Right ventricle myocardium superior (tissue), 1 donor: ENCODE measurements around the gene AKNAD1. TPM values are rescaled to one million over a fixed set of nuclear protein-coding genes. Genes with fewer than 3 reads are reported as not detected.

Experiments used
- ATAC-seq: fragments of 200-7000 bp; cut with Tn5 transposase; one replicate; pipeline ENCODE4 v1.9.1; 2020; ENCODE audit warnings: mild to moderate bottlenecking; ENCODE audit not compliant: poor library complexity
- DNase-seq: peaks from one replicate; pipeline ENCODE4 v3.0.0-alpha.2; 2020
- intact Hi-C: fragments of 100-400 bp; cut with DNase I; formaldehyde crosslinking; loops from one replicate; pipeline ENCODE4 v1.11.2; 2022
- total RNA-seq: library from RNA; stranded (reverse); fragmentation: NEBNext Ultra II Directional; extraction: Animal tissue kit (Norgen Biotek cat#: 25700); gene quantifications from one replicate; pipeline ENCODE4 v1.2.1, GENCODE V29; 2021
- donor health status: DM: no; HTN: yes; CAD: no; lungs with severe emphysema.

AKNAD1 gene
- total RNA-seq, 1 donor from 2014 or later, result not detected

- DNase-seq, result no peak
- ATAC-seq, result no peak
- intact Hi-C loops, result no loop called here
Measured at GRCh38 chr1:108843390-108844137, 13.3 kb downstream of the AKNAD1 start.

DNA sequence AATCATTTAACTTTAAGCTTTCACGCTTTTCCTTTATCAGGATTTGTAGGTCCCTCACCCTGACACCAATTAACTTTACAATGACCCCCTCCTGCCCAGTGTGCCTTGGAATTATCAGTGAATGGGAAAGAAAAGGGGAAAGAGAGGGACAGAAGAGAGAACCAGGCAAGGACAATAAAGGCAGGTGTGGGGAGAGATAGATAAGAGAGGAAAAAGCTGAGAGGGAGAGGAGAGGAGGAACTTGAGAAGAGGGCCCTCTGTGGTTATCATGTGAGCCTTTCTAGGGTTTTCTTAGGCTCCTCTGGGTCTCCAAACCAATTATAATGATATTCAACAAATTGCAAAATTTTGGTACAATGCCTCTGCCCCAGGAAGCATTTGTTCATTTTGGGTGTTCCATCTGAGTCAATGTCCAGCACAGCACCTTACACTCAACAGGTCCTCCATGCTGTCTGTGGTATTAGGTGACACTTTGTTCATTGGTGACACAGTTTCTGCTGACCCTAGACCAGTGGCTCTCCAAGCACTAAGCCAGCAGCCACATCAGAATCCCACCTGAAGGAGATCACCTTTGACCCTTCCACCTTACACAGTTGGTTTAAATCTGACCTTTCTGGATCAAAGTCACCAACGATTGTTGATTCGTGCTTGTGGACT is 14.2 kb downstream of the AKNAD1 start:
- DNase-seq (no peak), ATAC-seq (no peak)
- intact Hi-C loops, result no loop called here

- DNase-seq (no peak), ATAC-seq (peak; percentile 74)
- intact Hi-C loops, result no loop called here
Measured at GRCh38 chr1:108841703-108842102, 15.2 kb downstream of the AKNAD1 start.

GRCh38 chr1:108832929-108833328 is 24.0 kb downstream of the AKNAD1 start:
- ATAC-seq (no peak), DNase-seq (no peak)
- intact Hi-C loops, result no loop called here

- intact Hi-C loops, result no loop called here
- ATAC-seq, result peak; percentile 18
- no peak for DNase-seq
Measured at GRCh38 chr1:108831225-108831624, 25.7 kb downstream of the AKNAD1 start.

- peak; percentile 86 for ATAC-seq
- intact Hi-C loops, result no loop called here
- peak; percentile 89 for DNase-seq
Measured at GRCh38 chr1:108830119-108831008, 26.5 kb downstream of the AKNAD1 start.

GRCh38 chr1:108829498-108829916 is 27.4 kb downstream of the AKNAD1 start:
- DNase-seq, result no peak
- ATAC-seq, result no peak
- intact Hi-C loops, result loop anchor here (2.0 kb wide), 1 partner anchor 67 kb away; no protein-coding TSS in a partner anchor

GRCh38 chr1:108828074-108828961 is 28.6 kb downstream of the AKNAD1 start:
- DNase-seq (peak; percentile 85), ATAC-seq (peak; percentile 71)
- intact Hi-C loops, result loop anchor here (2.0 kb wide), 1 partner anchor 68 kb away; no protein-coding TSS in a partner anchor

DNA sequence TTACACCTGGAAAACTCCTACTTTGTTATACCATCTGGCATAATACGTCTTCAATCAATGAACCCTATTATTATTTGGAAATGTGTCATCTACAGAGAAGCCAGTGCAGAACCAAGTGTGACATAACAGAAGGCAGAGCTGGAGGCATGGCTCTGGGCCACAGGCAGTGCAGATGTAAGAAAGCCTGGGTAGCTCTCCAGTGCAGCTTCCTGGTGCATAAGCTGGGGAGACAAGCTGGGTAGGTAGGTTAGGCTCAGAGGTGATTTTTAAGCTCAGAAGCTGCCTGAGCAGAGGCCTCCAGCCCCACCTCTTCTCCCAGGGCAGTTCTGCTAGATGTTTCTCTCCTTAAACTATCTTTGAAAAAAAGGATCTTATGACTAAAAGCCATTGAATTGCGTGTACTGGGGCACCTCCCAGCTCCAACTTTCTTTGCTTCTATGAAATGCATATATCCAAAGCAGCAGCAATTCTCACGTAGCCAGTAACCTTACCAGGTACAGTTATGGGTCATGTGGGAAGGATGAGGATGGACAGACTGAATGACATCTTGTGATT is 30.7 kb downstream of the AKNAD1 start:
- DNase-seq, result no peak
- intact Hi-C loops, result no loop called here
- ATAC-seq, result no peak

- intact Hi-C loops, result no loop called here
- no peak for ATAC-seq
- no peak for DNase-seq
Measured at GRCh38 chr1:108824051-108824450, 32.8 kb downstream of the AKNAD1 start.

GRCh38 chr1:108823632-108824031 is 33.3 kb downstream of the AKNAD1 start:
- intact Hi-C loops, result no loop called here
- DNase-seq (no peak), ATAC-seq (no peak)

DNA sequence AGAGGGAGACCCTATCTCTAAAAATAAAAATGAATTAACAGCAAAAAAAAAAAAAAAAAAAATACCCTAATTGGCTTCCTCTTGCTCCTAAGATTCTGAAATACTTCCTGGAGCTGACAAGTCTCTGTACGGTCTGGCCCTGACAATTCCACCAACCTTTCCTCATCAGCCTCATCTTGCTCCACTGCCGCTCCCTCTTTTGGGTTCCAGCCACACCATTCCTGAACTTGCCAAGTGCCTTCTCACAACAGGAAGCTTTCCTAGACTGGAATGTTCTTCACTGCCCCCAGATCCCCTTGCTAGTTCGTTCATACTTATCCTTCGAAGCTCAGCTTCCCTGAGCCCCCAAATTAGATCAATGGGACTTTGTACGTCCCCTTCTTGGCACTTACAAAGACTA is 37.0 kb downstream of the AKNAD1 start:
- DNase-seq (no peak), ATAC-seq (no peak)
- intact Hi-C loops, result no loop called here

GRCh38 chr1:108817811-108818210 is 39.1 kb downstream of the AKNAD1 start:
- no peak for DNase-seq
- intact Hi-C loops, result no loop called here
- ATAC-seq, result no peak

DNA sequence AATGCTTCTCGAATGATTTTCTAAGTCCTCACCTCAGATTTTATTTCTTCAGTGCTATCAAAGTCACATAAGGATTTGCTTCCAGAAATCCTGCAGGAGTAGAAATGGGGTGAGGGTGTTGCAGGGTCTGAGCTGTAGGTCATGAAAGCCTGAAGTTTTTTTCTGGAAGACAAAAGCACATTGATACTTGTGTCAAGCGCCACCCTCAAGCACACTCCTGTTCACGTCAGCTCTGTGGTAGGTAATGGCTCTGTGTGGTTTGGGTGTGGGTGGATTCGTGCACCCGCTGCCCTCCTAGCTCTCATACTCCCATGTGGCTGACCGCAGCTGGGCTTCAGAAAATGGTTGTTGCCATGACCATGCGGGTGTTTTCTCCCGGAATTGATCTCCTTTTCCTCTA is 39.9 kb downstream of the AKNAD1 start:
- DNase-seq, result no peak
- ATAC-seq, result peak; percentile 22
- intact Hi-C loops, result no loop called here

- ATAC-seq (peak; percentile 85), DNase-seq (peak; percentile 82)
- intact Hi-C loops, result no loop called here
Measured at GRCh38 chr1:108816049-108816893, 40.6 kb downstream of the AKNAD1 start.

DNA sequence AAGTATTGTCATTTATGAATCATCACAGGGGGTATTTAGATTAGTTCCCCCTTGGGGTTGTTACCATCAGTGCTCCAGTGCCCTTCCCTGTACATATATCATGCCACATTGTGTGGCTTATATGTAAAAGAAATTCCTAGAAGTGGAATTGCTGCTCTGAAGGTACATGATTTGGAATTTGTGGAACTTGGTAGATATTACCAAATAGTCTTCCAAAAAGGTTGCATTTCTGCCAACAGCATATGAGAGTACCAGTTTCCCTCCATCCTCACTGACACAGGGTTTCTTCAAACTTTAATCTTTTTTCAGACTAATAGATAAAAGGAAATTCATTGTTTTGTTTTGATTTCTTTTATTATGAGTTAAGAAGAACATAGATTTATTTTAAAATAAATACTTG is 41.3 kb downstream of the AKNAD1 start:
- DNase-seq, result no peak
- intact Hi-C loops, result no loop called here
- no peak for ATAC-seq
